IPS-11a (cell line): ENCODE measurements around the gene MMP11.

ENCODE experiments used
- H3K4me3 ChIP-seq: one replicate; pipeline ENCODE4 v1.5.1; 2013; ENCODE audit warnings: low read depth, low read length, control low read depth

The MMP11 gene

DNA sequence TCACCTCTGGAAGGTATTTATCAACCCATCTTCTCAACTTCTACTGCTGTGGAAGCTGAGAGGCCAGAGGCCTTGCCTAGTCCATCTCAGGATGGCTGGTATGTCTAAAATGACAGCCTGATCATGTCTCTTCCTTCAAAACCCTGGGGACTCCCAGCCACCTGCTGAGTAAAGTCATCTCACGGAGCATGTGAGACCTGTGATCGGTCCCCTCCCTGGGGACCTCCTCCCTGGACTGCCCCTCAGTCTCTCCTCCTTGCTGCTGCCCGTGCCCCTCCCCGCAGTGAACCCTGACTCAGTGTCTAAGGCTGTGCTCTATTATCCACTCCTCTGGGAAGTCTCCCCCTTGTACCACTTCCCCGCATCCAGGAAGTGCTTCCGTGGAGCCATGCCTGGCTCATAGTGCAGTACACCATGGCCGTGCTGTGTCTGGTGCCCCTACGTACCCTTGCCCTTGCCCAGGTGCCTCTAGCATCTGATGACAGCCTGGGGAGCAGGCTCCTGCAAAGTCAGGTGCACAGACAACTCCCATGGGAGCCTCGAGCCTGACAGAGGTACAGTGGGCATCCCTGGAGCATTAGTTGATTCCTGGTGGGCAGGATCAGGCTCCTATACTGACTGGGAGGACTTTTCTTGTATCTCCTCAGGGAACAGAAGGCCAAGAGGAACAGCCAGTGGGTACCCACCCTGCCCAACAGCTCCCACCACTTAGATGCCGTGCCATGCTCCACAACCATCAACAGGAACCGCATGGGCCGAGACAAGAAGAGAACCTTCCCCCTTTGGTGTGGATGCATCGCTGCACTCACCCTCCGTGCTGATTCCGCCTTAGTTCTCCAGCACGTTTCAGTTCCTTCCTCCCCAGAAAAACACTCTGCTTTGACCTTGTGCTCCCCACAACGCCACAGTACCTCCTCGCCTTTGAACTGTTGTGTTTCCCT lies 27.9 kb downstream of the MMP11 start:
- no peak overlapping the region for H3K4me3 ChIP-seq

GRCh38 chr22:23801238-23801821 lies 28.7 kb downstream of the MMP11 start:
- H3K4me3 ChIP-seq: no peak overlapping the region

DNA sequence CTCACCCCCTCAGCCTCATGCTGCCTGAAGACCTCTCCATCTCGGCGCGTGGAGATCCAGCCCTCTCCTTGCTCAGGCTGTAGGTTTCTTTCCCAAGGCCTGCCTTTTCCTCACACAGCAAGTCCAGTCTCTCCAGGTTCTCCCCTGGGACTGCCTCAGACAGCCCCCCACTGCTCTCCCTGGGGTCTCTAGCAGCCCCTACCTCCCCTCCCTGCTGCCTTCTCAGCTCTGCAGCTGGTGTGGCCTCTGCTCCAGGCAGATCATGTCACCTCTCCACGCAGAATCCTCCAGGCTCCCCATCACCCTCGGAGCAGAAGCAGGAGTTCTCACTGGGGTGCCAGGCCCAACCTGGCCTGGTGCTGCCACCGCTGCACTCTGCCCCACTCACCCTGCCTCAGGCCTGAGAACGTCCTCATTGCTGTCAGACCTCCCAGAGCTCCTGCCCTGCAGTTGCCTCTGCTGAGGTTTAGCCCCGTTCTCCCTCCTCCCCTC lies 29.3 kb downstream of the MMP11 start:
- no peak overlapping the region for H3K4me3 ChIP-seq

DNA sequence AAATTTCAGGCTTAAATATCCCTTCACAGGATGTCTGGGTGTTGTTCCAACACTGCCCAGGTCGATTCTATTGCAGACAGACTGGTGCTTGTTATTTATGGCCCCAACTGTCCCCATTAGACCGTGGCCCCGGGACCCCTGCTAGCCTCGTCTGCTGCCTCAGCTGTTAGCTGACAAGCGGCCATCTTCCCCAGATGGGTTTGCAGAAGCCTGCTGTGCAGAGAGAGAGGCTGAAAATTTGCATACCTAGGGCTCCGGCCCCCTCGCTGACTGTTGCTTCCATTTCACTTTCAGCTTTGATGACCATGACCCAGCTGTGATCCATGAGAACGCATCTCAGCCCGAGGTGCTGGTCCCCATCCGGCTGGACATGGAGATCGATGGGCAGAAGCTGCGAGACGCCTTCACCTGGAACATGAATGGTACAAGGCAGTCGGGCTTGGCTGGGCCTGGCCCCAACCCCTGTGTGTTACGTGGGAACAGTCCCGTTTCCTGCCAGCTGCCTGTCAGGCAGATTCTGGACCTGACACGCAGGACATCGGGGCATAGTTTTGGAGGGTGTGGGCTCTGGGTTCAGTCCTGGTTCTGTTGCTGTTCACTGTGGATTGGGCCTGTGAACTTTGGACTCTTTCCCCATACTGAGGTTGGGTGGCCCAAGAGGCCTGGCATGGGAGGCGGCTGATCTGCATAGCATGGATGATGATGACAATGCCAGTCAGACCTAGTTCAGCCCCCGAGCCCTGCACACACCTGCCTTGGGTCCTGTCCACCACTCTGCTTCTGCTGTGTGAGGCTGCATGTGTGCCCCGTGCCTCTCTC lies 30.6 kb downstream of the MMP11 start:
- H3K4me3 ChIP-seq: no peak overlapping the region

DNA sequence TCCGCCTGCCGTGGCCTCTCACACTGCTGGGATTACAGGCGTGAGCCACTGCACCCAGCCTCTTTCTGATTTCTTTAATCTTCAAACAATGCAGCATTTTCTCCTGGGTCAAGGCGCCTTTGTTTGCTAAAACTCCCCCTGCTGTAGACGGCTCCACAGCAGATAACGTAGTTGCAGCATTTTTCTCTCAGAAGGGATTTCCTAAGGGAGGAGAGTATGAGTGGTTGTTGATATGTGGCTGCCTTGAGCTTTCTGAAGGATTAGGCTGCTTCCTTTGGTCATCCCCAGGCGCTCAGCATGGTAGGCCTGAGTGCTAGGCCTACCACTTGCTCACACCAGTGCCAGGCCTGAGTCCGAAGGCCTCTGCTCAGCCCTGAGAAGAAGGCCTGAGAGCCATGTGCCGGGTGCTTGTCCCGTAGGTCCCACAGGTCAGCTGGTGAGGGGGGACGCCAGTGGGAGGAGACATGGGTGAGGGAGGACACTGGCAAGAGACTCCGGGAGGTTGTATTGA lies 32.2 kb downstream of the MMP11 start:
- no peak overlapping the region for H3K4me3 ChIP-seq

GRCh38 chr22:23806837-23807236 lies 34.2 kb downstream of the MMP11 start:
- H3K4me3 ChIP-seq: no peak overlapping the region

- no peak overlapping the region for H3K4me3 ChIP-seq
These were observed 39.7 kb downstream of the MMP11 start for GRCh38 chr22:23812378-23812777.

DNA sequence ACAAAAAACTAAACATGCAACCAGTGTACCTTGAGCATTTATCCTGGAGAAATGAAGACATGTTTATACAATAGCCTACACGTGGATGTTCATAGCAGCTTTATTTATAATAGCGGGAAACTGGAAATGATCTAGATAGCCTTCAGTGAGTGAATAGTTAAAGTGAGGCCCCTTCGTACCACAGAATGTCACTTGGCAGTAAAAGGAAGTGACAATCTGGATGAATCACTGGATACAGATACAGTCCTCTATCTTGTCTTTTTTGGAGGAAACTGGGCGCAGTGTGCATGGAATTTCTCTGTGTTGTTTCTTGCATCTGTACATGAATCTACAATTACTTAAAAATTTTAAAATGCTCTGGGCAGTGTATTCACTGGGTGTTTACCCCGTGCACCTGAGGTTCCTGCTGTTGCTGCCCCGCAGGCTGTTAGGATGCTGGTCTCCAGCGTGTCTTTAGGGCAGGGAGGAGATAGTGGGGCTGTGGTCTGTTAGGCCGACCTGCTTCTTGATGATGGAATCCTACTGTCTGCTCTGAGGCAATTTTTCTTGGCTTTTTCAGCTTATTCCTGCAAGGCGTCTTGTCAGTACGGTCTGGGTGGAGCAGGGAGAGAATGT lies 43.0 kb downstream of the MMP11 start:
- no peak overlapping the region for H3K4me3 ChIP-seq

GRCh38 chr22:23816156-23816976 lies 43.7 kb downstream of the MMP11 start:
- no peak overlapping the region for H3K4me3 ChIP-seq

- no peak overlapping the region for H3K4me3 ChIP-seq
These were observed 44.5 kb downstream of the MMP11 start for GRCh38 chr22:23817146-23817545.

DNA sequence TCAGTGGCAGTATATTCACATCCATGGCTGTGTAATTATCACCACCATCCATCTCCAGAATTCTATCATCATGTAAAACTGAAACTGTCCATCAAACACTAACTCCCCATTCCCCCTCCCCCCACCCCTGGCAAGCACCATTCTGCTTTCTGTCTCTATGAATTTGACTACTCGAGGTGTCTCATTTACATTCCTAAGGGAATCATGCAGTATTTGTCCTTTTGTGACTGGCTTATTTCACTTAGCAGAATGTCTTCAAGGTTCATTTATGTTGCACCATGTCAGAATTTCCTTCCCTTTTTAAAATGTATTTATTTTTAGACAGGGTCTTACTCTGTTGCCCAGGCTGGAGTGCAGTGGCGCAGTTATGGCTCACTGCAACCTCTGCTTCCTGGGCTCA lies 45.9 kb downstream of the MMP11 start:
- H3K4me3 ChIP-seq: no peak overlapping the region

DNA sequence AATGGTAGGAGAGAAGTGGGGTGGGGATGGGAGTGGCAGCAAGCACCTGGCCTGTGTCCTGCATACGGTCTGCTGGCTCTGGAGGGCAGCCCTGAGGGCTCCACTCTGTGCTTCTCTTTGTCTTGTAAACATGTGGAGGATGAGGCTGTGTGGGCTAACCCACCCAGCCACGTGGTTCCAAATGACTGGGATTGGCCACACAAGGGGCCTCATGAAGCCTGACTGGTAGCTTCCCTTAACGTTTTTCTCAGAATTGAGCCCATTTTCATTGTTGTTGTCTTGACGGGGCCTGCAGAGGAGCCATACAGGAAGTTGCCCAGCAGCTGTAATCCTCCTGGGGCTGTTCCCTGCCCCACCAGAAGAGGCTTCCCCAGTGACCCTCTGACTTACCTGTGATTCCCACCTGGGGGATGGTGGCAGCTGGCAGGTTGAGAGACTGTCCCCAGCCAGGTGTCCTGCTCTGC lies 48.1 kb downstream of the MMP11 start:
- no peak overlapping the region for H3K4me3 ChIP-seq

DNA sequence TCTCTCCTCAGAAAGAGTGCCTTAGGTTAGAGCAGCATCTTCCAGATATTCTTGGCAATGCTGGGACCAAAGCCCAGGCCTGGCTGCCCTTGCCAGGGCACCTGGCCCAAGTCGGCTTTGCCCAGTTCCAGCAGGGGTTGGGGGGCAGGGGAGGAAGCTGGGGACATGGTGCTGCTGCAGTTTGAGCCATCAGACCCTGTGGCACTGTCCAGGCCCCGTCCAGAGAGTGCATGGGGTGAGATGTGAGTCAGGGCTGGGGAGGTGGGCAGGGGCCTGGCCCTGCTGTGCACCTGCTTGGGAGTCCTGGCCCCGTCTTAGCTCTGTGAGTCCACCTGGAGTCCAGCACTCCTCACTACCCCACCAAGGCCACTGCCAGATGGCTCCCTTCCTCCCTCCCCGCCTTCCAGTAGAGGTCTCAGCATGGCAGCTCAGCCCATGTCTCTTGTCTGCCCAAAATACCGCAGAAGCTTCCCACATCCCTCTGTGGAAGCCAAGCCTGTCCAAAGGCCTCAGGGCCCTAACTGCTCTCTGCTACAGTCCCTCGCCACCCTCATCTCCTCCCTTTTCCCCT lies 49.5 kb downstream of the MMP11 start:
- no peak overlapping the region for H3K4me3 ChIP-seq

GRCh38 chr22:23823331-23823791 lies 50.7 kb downstream of the MMP11 start:
- H3K4me3 ChIP-seq: no peak overlapping the region

DNA sequence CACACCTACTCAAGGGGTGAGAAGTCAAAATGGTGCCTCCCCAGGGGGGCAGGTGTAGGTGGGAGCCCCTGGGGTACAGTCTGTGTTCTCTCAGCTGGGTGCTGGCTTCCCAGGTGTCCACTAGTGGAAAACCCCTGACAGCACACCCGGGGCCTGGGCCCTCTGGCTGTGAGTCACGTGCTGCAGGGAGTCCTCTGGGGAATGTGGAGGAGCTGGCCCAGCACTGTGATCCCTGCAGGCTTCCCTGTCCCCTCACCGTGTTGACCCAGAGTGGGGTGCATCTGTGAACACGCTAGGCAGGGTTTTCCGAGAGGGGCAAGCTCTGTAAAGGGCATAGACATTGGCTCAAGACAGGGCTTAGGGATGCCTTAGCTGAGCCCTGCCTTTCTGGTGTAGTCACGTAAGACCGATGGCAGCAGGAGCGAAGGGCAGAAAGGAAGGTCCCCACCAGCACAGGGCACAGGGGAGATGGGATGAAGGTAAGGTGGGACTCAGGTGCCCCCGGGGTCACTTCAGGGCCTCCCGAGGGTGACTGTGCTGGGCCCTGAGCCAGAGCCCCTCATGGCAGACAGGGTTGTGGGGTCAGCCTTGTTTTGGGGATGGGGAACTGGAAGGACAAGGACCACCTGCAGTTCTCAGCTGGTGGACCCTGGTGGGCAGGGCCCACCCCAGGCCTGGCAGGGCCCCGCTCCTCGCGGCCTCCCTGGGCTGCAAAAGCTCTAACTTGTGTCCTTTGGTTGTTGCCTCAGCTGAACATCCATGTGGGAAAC lies 52.0 kb downstream of the MMP11 start:
- no peak overlapping the region for H3K4me3 ChIP-seq

GRCh38 chr22:23825246-23825905 lies 52.7 kb downstream of the MMP11 start:
- no peak overlapping the region for H3K4me3 ChIP-seq

- no peak overlapping the region for H3K4me3 ChIP-seq
These were observed 54.1 kb downstream of the MMP11 start for GRCh38 chr22:23826510-23827350.
